ENCODE measurements around the gene GRK3.

DNA sequence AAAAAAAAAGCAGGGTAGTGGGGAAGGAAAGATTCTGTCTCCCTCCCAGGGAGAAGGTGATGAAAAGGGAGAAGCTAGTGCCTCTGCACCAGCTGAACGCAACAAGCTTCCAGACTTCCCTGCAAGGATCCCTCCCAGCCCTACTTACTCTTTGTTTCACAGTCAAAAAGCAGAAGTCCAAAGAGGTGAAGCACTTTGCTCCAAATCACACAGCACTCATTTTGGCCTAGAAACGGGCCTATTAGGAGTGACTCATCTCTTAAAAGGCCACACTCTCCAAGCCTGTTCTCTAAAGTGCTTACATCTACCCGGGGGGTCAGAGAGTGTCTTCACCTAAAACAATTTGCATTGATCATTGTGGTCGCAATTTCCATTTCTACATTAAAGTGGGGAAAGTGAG lies 17.7 kb upstream of the GRK3 start:
- TF ChIP-seq, protein P1, sequence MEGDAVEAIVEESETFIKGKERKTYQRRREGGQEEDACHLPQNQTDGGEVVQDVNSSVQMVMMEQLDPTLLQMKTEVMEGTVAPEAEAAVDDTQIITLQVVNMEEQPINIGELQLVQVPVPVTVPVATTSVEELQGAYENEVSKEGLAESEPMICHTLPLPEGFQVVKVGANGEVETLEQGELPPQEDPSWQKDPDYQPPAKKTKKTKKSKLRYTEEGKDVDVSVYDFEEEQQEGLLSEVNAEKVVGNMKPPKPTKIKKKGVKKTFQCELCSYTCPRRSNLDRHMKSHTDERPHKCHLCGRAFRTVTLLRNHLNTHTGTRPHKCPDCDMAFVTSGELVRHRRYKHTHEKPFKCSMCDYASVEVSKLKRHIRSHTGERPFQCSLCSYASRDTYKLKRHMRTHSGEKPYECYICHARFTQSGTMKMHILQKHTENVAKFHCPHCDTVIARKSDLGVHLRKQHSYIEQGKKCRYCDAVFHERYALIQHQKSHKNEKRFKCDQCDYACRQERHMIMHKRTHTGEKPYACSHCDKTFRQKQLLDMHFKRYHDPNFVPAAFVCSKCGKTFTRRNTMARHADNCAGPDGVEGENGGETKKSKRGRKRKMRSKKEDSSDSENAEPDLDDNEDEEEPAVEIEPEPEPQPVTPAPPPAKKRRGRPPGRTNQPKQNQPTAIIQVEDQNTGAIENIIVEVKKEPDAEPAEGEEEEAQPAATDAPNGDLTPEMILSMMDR (IDR thresholded peaks at IDR 0.05), result no peak
- no peak for TF ChIP-seq POLR2A (IDR thresholded peaks at IDR 0.05)
